Lower leg skin (tissue), 3 donors: ENCODE results near the gene HOGA1.

Source experiments
- CTCF ChIP-seq, 3 donors: fragments of 450-650 bp; IDR thresholded peaks; one replicate each; pipeline ENCODE4 v1.5.1; 2016; ENCODE audit warnings: antibody characterized with exemption in 3 of 3, mild to moderate bottlenecking in 3 of 3, moderate library complexity in 2 of 3
- POLR2A ChIP-seq, 2 donors: fragments of 450-650 bp; IDR thresholded peaks; one replicate each; pipeline ENCODE4 v1.6.1; 2016 to 2017; ENCODE audit warnings: antibody characterized with exemption in 2 of 2, mild to moderate bottlenecking in 1 of 2, moderate library complexity in 1 of 2

- TF ChIP-seq POLR2A (IDR thresholded peaks at IDR 0.05) (no peak), CTCF (IDR thresholded peaks at IDR 0.05) (no peak)
These were observed 28.2 kb downstream of the HOGA1 start for GRCh38 chr10:97612386-97612785.
